Tibial nerve (tissue), 3 donors: ENCODE results near the gene CHST14.

Experiments used
- CTCF ChIP-seq, 5 experiments: fragments of 200-600 bp in 3 of 5; fragments of 450-650 bp in 2 of 5; sonication (generic) in 3 of 5; IDR thresholded peaks; one replicate each; pipeline ENCODE4 v1.5.1; 2016 to 2019; ENCODE audit warnings: antibody characterized with exemption in 5 of 5, mild to moderate bottlenecking in 3 of 5, moderate library complexity in 2 of 5
- POLR2A ChIP-seq, 2 donors: fragments of 450-650 bp; IDR thresholded peaks; one replicate each; pipeline ENCODE4 v1.6.1; 2017; ENCODE audit warnings: antibody characterized with exemption in 2 of 2, mild to moderate bottlenecking in 2 of 2, moderate library complexity in 2 of 2

- TF ChIP-seq POLR2A (IDR thresholded peaks at IDR 0.05) (no peak), CTCF (IDR thresholded peaks at IDR 0.05) (no peak)
Observed at GRCh38 chr15:40489274-40490175, 18.7 kb downstream of the CHST14 start.
